ENCODE measurements around the gene COL8A2. TPM values are rescaled to one million over a fixed set of nuclear protein-coding genes. Genes with fewer than 3 reads are reported as not detected.

COL8A2 gene
- total RNA-seq, 2 donors from 2014 or later: 0.08 TPM; not detected in 1

GRCh38 chr1:36137226-36137625, 12.2 kb upstream of the COL8A2 start:
- Mint-ChIP-seq H3K4me3 (no peak overlapping the region), H3K36me3 (peaks cover 5% of the 10 kb centered on the region), H3K27me3 (no peaks in the 10 kb centered on the region), H3K27ac (no peak overlapping the region), H3K4me1 (ENCODE audit: low read depth in 2 of 2) (peaks cover 0 to 7% of the 10 kb centered on the region in 2 donors), H3K9me3 (no peaks in the 10 kb centered on the region)
- ATAC-seq: no peak
- no peak for DNase-seq (ENCODE audit: low spot score)

- Mint-ChIP-seq H3K27ac (no peak overlapping the region), H3K36me3 (peaks cover 5% of the 10 kb centered on the region), H3K4me1 (ENCODE audit: low read depth in 2 of 2) (peaks cover 0 to 7% of the 10 kb centered on the region in 2 donors), H3K27me3 (no peaks in the 10 kb centered on the region), H3K9me3 (no peaks in the 10 kb centered on the region), H3K4me3 (no peak overlapping the region)
- no peak for ATAC-seq
- DNase-seq (ENCODE audit: low spot score): no peak
Observed at GRCh38 chr1:36136535-36136934, 11.5 kb upstream of the COL8A2 start.

GRCh38 chr1:36135796-36136195, 10.8 kb upstream of the COL8A2 start:
- Mint-ChIP-seq H3K9me3 (no peaks in the 10 kb centered on the region), H3K4me3 (no peak overlapping the region), H3K4me1 (ENCODE audit: low read depth in 2 of 2) (peaks cover 0 to 7% of the 10 kb centered on the region in 2 donors), H3K36me3 (peaks cover 5% of the 10 kb centered on the region), H3K27me3 (no peaks in the 10 kb centered on the region), H3K27ac (no peak overlapping the region)
- DNase-seq (ENCODE audit: low spot score) (no peak), ATAC-seq (no peak)

- no peak for ATAC-seq
- H3K27me3 Mint-ChIP-seq: no peaks in the 10 kb centered on the region
- no peak overlapping the region for H3K27ac Mint-ChIP-seq
- peaks cover 5% of the 10 kb centered on the region for H3K36me3 Mint-ChIP-seq
- H3K9me3 Mint-ChIP-seq: no peaks in the 10 kb centered on the region
- H3K4me1 Mint-ChIP-seq (ENCODE audit: low read depth in 2 of 2): peaks cover 0 to 7% of the 10 kb centered on the region in 2 donors
- no peak overlapping the region for H3K4me3 Mint-ChIP-seq
- DNase-seq (ENCODE audit: low spot score): no peak
Observed at GRCh38 chr1:36135330-36135667, 10.3 kb upstream of the COL8A2 start.

- no peak for DNase-seq (ENCODE audit: low spot score)
- ATAC-seq: peak; percentile 68 to 73
- H3K27me3 Mint-ChIP-seq: no peaks in the 10 kb centered on the region
- H3K27ac Mint-ChIP-seq: no peak overlapping the region
- H3K36me3 Mint-ChIP-seq: peaks cover 5% of the 10 kb centered on the region
- H3K4me1 Mint-ChIP-seq (ENCODE audit: low read depth in 2 of 2): peaks cover 0 to 4% of the 10 kb centered on the region in 2 donors
- no peak overlapping the region for H3K4me3 Mint-ChIP-seq
- no peaks in the 10 kb centered on the region for H3K9me3 Mint-ChIP-seq
Observed at GRCh38 chr1:36134505-36135329, 9.7 kb upstream of the COL8A2 start.

- H3K27ac Mint-ChIP-seq: no peak overlapping the region
- DNase-seq (ENCODE audit: low spot score): no peak
- H3K9me3 Mint-ChIP-seq: no peaks in the 10 kb centered on the region
- no peak for ATAC-seq
- no peak overlapping the region for H3K4me3 Mint-ChIP-seq
- no peaks in the 10 kb centered on the region for H3K4me1 Mint-ChIP-seq (ENCODE audit: low read depth in 2 of 2)
- no peaks in the 10 kb centered on the region for H3K27me3 Mint-ChIP-seq
- H3K36me3 Mint-ChIP-seq: no peaks in the 10 kb centered on the region
Observed at GRCh38 chr1:36134031-36134430, 9.0 kb upstream of the COL8A2 start.

- no peak overlapping the region for H3K4me3 Mint-ChIP-seq
- DNase-seq (ENCODE audit: low spot score) (no peak), ATAC-seq (no peak)
- H3K27me3 Mint-ChIP-seq: no peaks in the 10 kb centered on the region
- no peaks in the 10 kb centered on the region for H3K36me3 Mint-ChIP-seq
- no peak overlapping the region for H3K27ac Mint-ChIP-seq
- no peaks in the 10 kb centered on the region for H3K9me3 Mint-ChIP-seq
- H3K4me1 Mint-ChIP-seq (ENCODE audit: low read depth in 2 of 2): no peaks in the 10 kb centered on the region
Observed at GRCh38 chr1:36133484-36133883, 8.5 kb upstream of the COL8A2 start.

- DNase-seq (ENCODE audit: low spot score) (no peak), ATAC-seq (no peak)
- Mint-ChIP-seq H3K36me3 (no peaks in the 10 kb centered on the region), H3K27me3 (no peaks in the 10 kb centered on the region), H3K4me1 (ENCODE audit: low read depth in 2 of 2) (peaks cover 0 to under 1% of the 10 kb centered on the region in 2 donors), H3K27ac (no peak overlapping the region), H3K4me3 (no peak overlapping the region), H3K9me3 (no peaks in the 10 kb centered on the region)
Observed at GRCh38 chr1:36132029-36132428, 7.0 kb upstream of the COL8A2 start.

GRCh38 chr1:36128905-36129206, 3.8 kb upstream of the COL8A2 start:
- H3K27me3 Mint-ChIP-seq: peaks cover 12 to 19% of the 10 kb centered on the region in 2 donors
- DNase-seq (ENCODE audit: low spot score): no peak
- no peak for ATAC-seq
- no peak overlapping the region for H3K4me3 Mint-ChIP-seq
- no peak overlapping the region for H3K27ac Mint-ChIP-seq
- H3K9me3 Mint-ChIP-seq: no peaks in the 10 kb centered on the region
- H3K4me1 Mint-ChIP-seq (ENCODE audit: low read depth in 2 of 2): peaks cover 14 to 21% of the 10 kb centered on the region in 2 donors
- no peaks in the 10 kb centered on the region for H3K36me3 Mint-ChIP-seq

- Mint-ChIP-seq H3K9me3 (no peaks in the 10 kb centered on the region), H3K4me3 (no peak overlapping the region), H3K36me3 (no peaks in the 10 kb centered on the region), H3K27me3 (peaks cover 15 to 24% of the 10 kb centered on the region in 2 donors), H3K4me1 (ENCODE audit: low read depth in 2 of 2) (peaks cover 18 to 24% of the 10 kb centered on the region in 2 donors), H3K27ac (no peak overlapping the region)
- ATAC-seq: no peak
- DNase-seq (ENCODE audit: low spot score): no peak
Observed at GRCh38 chr1:36128126-36128904, 3.3 kb upstream of the COL8A2 start.

- no peak overlapping the region for H3K27ac Mint-ChIP-seq
- no peaks in the 10 kb centered on the region for H3K36me3 Mint-ChIP-seq
- DNase-seq (ENCODE audit: low spot score) (no peak), ATAC-seq (no peak)
- no peaks in the 10 kb centered on the region for H3K9me3 Mint-ChIP-seq
- peaks cover 23 to 36% of the 10 kb centered on the region in 2 donors for H3K27me3 Mint-ChIP-seq
- H3K4me3 Mint-ChIP-seq: no peak overlapping the region
- H3K4me1 Mint-ChIP-seq (ENCODE audit: low read depth in 2 of 2): peaks cover 23 to 25% of the 10 kb centered on the region in 2 donors
Observed at GRCh38 chr1:36126797-36127500, 1.9 kb upstream of the COL8A2 start.

GRCh38 chr1:36126005-36126716, 1.1 kb upstream of the COL8A2 start:
- Mint-ChIP-seq H3K27me3 (peaks cover 23 to 36% of the 10 kb centered on the region in 2 donors), H3K9me3 (no peaks in the 10 kb centered on the region), H3K4me3 (peak overlapping the region; percentile 52), H3K36me3 (no peaks in the 10 kb centered on the region), H3K4me1 (ENCODE audit: low read depth in 2 of 2) (peaks cover 23 to 25% of the 10 kb centered on the region in 2 donors), H3K27ac (peak overlapping the region in 1 of 2 donors; percentile 74)
- no peak for DNase-seq (ENCODE audit: low spot score)
- ATAC-seq: no peak

GRCh38 chr1:36124404-36125128, 456 bp downstream of the COL8A2 start:
- ATAC-seq (no peak), DNase-seq (ENCODE audit: low spot score) (no peak)
- Mint-ChIP-seq H3K4me3 (peak overlapping the region; percentile 63), H3K9me3 (no peaks in the 10 kb centered on the region), H3K27me3 (peaks cover 23 to 36% of the 10 kb centered on the region in 2 donors), H3K4me1 (ENCODE audit: low read depth in 2 of 2) (peaks cover 23 to 25% of the 10 kb centered on the region in 2 donors), H3K36me3 (no peaks in the 10 kb centered on the region), H3K27ac (no peak overlapping the region)

Measured in natural killer cell treated with Interleukin-12 subunit alpha and Interleukin-12 subunit beta and Interleukin-15 and Interleukin-18, amount 100 ng/mL, for 72 hours (primary cell).